ENCODE measurements around the gene C12orf60.

Gene C12orf60

DNA sequence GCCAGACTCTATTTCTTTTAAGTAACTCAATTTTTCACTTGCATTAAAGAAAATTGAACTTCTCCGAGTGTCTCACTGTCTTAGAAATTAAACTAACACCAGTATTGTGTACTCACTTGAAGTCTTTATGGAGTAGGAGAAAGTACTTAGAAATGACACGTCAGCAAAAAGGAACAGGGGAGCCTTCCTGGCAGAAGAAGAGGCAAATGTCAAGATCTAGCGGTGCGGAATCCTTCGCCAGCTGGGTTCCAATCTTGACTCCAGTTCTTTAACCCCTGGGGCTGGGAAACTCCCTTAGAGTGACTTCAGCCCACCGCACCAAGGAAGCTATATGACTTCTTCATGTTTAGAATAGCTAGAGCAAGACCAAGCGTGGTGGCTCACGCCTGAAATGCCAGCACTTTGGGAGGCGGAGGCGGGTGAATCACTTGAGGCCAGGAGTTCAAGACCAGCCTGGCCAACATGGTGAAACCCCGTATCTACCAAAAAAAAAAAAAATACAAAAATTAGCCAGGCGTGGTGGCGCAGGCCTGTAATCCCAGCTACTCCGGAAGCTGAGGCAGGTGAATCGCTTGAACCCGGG is 34.6 kb upstream of the C12orf60 start:
- peak; percentile 29 for DNase-seq (ENCODE audit: low read depth, low spot score)
- H3K4me3 ChIP-seq (ENCODE audit: low read depth, low read length): peak overlapping the region; percentile 93
- in situ Hi-C loops (cut with HindIII; ENCODE audit: low sequenced_read_pairs): no loop called here
- no peak for TF ChIP-seq CTCF (IDR thresholded peaks at IDR 0.05; ENCODE audit: low read depth, low read length)

GRCh38 chr12:14769466-14769968 is 34.0 kb upstream of the C12orf60 start:
- peak; percentile 25 for TF ChIP-seq CTCF (IDR thresholded peaks at IDR 0.05; ENCODE audit: low read depth, low read length)
- peak; percentile 27 for DNase-seq (ENCODE audit: low read depth, low spot score)
- in situ Hi-C loops (cut with HindIII; ENCODE audit: low sequenced_read_pairs): no loop called here

GRCh38 chr12:14769969-14770495 is 33.4 kb upstream of the C12orf60 start:
- H3K4me3 ChIP-seq (ENCODE audit: low read depth, low read length): peak overlapping the region; percentile 93
- TF ChIP-seq CTCF (IDR thresholded peaks at IDR 0.05; ENCODE audit: low read depth, low read length): peak; percentile 80
- peak; percentile 72 for DNase-seq (ENCODE audit: low read depth, low spot score)
- in situ Hi-C loops (cut with HindIII; ENCODE audit: low sequenced_read_pairs): no loop called here

More at GRCh38 chr12:14769466-14769968, 34.0 kb upstream of the C12orf60 start:
- peak overlapping the region; percentile 93 for H3K4me3 ChIP-seq (ENCODE audit: low read depth, low read length)

- in situ Hi-C loops (cut with HindIII; ENCODE audit: low sequenced_read_pairs): no loop called here
- peak overlapping the region; percentile 93 for H3K4me3 ChIP-seq (ENCODE audit: low read depth, low read length)
- no peak for TF ChIP-seq CTCF (IDR thresholded peaks at IDR 0.05; ENCODE audit: low read depth, low read length)
- peak; percentile 96 for DNase-seq (ENCODE audit: low read depth, low spot score)
Measured at GRCh38 chr12:14770496-14771461, 32.7 kb upstream of the C12orf60 start.

DNA sequence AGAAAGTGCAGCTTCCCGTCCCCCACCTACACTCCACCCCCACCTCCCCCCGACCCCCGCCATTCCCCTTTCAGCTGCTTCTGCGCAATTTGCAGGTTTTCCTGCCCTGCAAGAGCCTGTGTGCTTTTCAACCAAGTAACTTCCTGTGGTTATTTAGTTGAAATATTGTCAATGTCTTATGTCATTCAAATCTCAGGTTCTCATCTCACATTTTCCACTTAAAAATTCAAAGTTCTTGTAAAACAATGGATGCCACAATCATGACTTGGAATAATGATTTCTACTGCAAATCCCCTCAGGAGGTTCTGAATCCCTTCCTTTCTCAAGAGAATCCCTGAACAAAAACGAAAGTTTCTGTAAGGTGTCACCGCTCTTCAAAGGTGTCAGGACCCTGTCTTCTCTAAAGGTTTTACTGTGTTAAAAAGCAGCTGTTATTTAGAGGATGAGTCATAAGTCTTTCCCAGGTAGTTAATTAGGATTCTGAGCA is 31.8 kb upstream of the C12orf60 start:
- no peak for TF ChIP-seq CTCF (IDR thresholded peaks at IDR 0.05; ENCODE audit: low read depth, low read length)
- H3K4me3 ChIP-seq (ENCODE audit: low read depth, low read length): peak overlapping the region; percentile 93
- no peak for DNase-seq (ENCODE audit: low read depth, low spot score)
- in situ Hi-C loops (cut with HindIII; ENCODE audit: low sequenced_read_pairs): no loop called here

DNA sequence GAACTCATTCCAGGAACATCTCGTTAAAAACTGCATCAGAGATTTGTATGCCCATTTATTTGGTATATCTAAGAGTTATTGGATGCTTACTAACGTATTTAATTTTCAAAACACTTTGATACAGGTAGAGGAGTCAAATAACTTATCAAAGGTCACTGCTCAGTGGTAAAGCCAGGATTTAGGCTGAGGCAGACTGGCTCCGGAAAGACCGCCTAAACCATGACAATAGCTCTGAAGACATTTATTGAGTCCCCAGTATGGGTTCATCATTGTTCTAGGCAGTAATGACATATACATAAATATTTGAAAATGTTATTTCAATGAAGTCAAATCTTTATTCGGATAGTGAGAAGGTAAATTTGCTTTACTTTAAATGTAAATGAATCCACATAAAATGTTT is 30.5 kb upstream of the C12orf60 start:
- in situ Hi-C loops (cut with HindIII; ENCODE audit: low sequenced_read_pairs): no loop called here

More for the DNA sequence above, 30.5 kb upstream of the C12orf60 start:
- no peak for DNase-seq (ENCODE audit: low read depth, low spot score)
- TF ChIP-seq CTCF (IDR thresholded peaks at IDR 0.05; ENCODE audit: low read depth, low read length): no peak
- no peak overlapping the region for H3K4me3 ChIP-seq (ENCODE audit: low read depth, low read length)
